OCI-LY7 (cell line): Measurements from ENCODE around the gene ACTL7A.

Source experiments
- EZH2phosphoT487 ChIP-seq: fragments of 200-600 bp; sonication (generic); IDR thresholded peaks from 2 replicates; pipeline ENCODE4 v1.6.1; 2018; ENCODE audit warnings: low read depth, borderline replicate concordance, mild to moderate bottlenecking, mixed run types, antibody characterized with exemption, low read length, moderate library complexity, mixed read lengths
- TF ChIP-seq, protein P1 (sequence below): fragments of 200-600 bp; sonication (generic); conservative IDR thresholded peaks from 2 replicates; pipeline ENCODE4 v1.5.1; 2014; ENCODE audit warnings: mild to moderate bottlenecking, antibody characterized with exemption, low read length, moderate library complexity, mixed read lengths

DNA sequence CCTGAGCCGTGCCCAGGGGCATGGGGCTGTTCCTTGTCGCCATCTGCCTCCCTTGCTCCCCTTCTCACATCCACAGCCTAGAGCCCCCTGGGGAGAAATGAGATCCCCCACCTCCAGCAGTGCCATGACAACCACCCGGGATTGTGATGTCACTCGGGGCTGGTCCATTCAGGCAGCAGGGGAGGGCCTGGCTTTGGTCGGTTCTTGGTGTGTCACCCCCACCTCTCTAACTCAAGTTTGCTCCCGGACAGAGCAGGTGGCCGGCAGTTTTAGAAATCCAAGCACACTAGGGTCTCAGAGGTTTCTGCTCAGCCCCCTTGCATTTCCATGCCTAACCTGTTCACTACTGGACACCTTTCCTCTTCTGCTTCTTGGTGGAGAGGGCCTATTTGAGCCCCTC lies 6.2 kb upstream of the ACTL7A start, which contains the start of gene ACTL7B:
- TF ChIP-seq, protein P1, sequence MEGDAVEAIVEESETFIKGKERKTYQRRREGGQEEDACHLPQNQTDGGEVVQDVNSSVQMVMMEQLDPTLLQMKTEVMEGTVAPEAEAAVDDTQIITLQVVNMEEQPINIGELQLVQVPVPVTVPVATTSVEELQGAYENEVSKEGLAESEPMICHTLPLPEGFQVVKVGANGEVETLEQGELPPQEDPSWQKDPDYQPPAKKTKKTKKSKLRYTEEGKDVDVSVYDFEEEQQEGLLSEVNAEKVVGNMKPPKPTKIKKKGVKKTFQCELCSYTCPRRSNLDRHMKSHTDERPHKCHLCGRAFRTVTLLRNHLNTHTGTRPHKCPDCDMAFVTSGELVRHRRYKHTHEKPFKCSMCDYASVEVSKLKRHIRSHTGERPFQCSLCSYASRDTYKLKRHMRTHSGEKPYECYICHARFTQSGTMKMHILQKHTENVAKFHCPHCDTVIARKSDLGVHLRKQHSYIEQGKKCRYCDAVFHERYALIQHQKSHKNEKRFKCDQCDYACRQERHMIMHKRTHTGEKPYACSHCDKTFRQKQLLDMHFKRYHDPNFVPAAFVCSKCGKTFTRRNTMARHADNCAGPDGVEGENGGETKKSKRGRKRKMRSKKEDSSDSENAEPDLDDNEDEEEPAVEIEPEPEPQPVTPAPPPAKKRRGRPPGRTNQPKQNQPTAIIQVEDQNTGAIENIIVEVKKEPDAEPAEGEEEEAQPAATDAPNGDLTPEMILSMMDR = no peak
- no peak for TF ChIP-seq EZH2phosphoT487
